ENCODE data around the gene TUBB2A. TPM values are rescaled to one million over a fixed set of nuclear protein-coding genes. Genes with fewer than 3 reads are reported as not detected.

Gene TUBB2A
- total RNA-seq, 4 donors from 2014 or later = 90.1 to 181 (median 146) TPM

DNA sequence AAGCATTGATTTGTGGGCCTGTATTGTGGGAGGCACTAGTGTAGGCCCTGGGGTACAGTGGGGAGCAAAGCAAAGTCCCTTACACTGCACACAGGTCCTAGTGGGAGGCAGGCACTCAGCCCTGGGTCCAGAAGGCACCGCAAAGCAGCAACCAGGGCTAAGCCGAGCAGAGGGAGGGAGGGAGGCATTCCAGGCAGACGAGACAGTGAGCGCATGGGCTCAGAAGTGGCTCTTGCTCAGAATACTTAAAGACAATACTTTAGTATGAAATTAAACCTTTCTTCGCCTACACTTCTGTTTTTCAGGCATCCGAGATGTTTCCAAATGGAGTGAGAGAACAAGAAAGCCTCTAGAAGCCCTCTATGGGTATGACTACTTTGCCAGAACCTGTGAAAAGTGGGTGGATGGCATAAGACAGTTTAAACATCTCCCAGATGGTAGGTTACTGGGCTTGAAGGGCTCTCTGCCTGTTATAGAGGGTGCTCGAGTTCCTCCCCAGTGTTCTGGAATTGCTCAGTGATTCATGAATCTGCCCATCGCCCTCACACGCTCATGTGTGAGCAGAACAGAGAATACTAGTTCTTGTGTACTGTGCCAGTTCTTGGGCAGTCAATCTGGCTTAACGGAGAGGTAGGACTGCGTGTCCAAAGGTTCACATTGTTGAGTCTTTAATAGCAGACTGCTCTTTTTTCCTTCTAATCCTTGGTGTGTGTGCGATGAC lies 20.1 kb downstream of the TUBB2A start:
- 92% methylated on average over 12 of the region's 12 CpGs for WGBS
- DNase-seq (ENCODE audit: extremely low spot score) = no peak
- Histone ChIP-seq H3K4me1 (peaks cover 4 to 11% (median 7%) of the 10 kb centered on the region in 4 donors), H3K36me3 (peaks cover 0 to 77% (median 56%) of the 10 kb centered on the region in 4 donors), H3K27ac (replicated peaks in 1 of 4) (no peak overlapping the region), H3K4me3 (no peak overlapping the region), H3K27me3 (no peaks in the 10 kb centered on the region), H3K9me3 (no peaks in the 10 kb centered on the region)
- intact Hi-C loops (cut with DNase I) = loop anchor here (10.0 kb wide), 1 partner anchor 598 kb away; no protein-coding TSS in a partner anchor
- TF ChIP-seq, protein P1, sequence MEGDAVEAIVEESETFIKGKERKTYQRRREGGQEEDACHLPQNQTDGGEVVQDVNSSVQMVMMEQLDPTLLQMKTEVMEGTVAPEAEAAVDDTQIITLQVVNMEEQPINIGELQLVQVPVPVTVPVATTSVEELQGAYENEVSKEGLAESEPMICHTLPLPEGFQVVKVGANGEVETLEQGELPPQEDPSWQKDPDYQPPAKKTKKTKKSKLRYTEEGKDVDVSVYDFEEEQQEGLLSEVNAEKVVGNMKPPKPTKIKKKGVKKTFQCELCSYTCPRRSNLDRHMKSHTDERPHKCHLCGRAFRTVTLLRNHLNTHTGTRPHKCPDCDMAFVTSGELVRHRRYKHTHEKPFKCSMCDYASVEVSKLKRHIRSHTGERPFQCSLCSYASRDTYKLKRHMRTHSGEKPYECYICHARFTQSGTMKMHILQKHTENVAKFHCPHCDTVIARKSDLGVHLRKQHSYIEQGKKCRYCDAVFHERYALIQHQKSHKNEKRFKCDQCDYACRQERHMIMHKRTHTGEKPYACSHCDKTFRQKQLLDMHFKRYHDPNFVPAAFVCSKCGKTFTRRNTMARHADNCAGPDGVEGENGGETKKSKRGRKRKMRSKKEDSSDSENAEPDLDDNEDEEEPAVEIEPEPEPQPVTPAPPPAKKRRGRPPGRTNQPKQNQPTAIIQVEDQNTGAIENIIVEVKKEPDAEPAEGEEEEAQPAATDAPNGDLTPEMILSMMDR (IDR thresholded peaks at IDR 0.05) = no peak
- TF ChIP-seq POLR2AphosphoS5 (IDR thresholded peaks at IDR 0.05) (no peak), EP300 (IDR thresholded peaks at IDR 0.05) (no peak), POLR2A (IDR thresholded peaks at IDR 0.05; ENCODE audit: low read depth) (no peak)

DNA sequence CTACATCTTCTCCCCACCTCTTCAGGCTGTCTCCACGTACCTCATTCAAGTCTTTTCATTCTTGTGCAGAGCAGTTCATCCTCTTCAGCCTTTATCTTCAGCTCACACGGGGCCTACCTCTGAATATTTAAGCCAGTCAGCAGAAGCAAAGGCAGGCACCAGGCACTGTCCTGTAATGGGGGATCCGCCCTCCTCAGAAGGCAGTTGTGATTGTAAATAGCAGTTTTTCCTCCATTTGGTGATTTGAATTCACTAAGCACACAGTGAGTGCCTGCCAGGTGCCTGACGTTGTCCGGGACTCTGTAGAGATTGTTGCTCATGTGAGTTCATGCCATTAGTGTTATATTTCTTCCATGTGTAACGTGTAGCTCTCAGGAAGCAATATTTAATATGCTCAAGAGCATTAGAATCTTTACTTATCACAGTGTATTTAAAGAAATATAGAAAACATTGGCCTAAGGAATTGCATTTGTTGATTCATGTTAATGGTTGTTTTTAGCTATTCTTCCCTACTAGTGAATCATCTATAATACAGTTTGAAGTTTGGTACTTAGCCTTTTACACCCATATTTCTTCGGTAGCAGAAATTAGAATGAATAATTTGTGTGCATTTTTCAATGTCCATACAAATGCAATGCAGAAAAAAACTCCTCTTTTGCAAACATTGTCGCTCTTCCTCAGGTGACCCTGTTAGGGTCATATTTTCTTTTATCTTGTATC lies 20.9 kb downstream of the TUBB2A start:
- DNase-seq (ENCODE audit: extremely low spot score) = no peak
- H3K27ac ChIP-seq (replicated peaks in 1 of 4) = no peak overlapping the region
- H3K36me3 ChIP-seq = peaks cover 0 to 77% (median 55%) of the 10 kb centered on the region in 4 donors
- TF ChIP-seq EP300 (IDR thresholded peaks at IDR 0.05) (no peak), POLR2AphosphoS5 (IDR thresholded peaks at IDR 0.05) (no peak), POLR2A (IDR thresholded peaks at IDR 0.05; ENCODE audit: low read depth) (no peak)
- TF ChIP-seq, protein P1 (IDR thresholded peaks at IDR 0.05) = no peak
- intact Hi-C loops (cut with DNase I) = loop anchor here (10.0 kb wide), 1 partner anchor 598 kb away; no protein-coding TSS in a partner anchor
- 90% methylated on average over 8 of the region's 8 CpGs for WGBS
- H3K9me3 ChIP-seq = no peaks in the 10 kb centered on the region
- H3K27me3 ChIP-seq = no peaks in the 10 kb centered on the region
- H3K4me1 ChIP-seq = peaks cover 4 to 11% (median 7%) of the 10 kb centered on the region in 4 donors
- no peak overlapping the region for H3K4me3 ChIP-seq

DNA sequence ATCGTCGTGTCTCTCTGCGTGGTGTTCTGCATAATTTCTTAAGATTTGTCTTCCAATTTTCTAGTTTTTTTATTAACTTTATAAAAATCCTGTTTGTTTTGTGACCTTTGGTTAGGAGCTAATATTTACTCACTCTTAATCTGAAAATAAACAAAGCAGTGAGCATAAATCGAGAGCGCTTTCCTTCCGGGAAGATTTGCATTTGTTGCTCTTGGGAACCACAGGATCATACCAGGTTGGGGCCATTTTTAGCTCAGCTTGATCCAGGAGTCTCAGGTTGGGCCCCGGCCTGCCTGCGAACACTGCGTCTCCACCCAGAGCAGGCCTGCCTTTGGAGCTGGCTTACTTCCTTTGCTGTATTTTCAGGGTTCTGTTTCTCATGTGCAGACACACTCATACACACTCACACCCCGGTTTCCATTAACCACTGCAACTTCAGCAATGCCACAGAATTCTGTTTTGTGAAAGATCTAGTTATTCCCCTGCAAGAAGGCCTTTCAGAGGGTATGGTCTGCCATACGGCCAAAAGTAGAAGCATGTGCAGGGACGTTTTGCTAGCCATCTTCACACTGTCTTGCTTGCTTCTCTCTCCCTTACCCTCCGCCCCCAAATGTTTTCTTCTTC lies 21.6 kb downstream of the TUBB2A start:
- no peaks in the 10 kb centered on the region for H3K9me3 ChIP-seq
- DNase-seq (ENCODE audit: extremely low spot score) = no peak
- peaks cover 0 to 77% (median 54%) of the 10 kb centered on the region in 4 donors for H3K36me3 ChIP-seq
- H3K4me3 ChIP-seq = no peak overlapping the region
- no peak for TF ChIP-seq EP300 (IDR thresholded peaks at IDR 0.05)
- no peak for TF ChIP-seq POLR2AphosphoS5 (IDR thresholded peaks at IDR 0.05)
- TF ChIP-seq, protein P1 (IDR thresholded peaks at IDR 0.05) = no peak
- no peak for TF ChIP-seq POLR2A (IDR thresholded peaks at IDR 0.05; ENCODE audit: low read depth)
- peaks cover 4 to 11% (median 7%) of the 10 kb centered on the region in 4 donors for H3K4me1 ChIP-seq
- WGBS = 93% methylated on average over 13 of the region's 13 CpGs
- H3K27ac ChIP-seq (replicated peaks in 1 of 4) = no peak overlapping the region
- H3K27me3 ChIP-seq = no peaks in the 10 kb centered on the region
- intact Hi-C loops (cut with DNase I) = loop anchor here (10.0 kb wide), 1 partner anchor 599 kb away; no protein-coding TSS in a partner anchor

GRCh38 chr6:3133515-3133914 lies 23.8 kb downstream of the TUBB2A start:
- DNase-seq (ENCODE audit: extremely low spot score) = no peak
- no peak for TF ChIP-seq POLR2A (IDR thresholded peaks at IDR 0.05; ENCODE audit: low read depth)
- no peak for TF ChIP-seq EP300 (IDR thresholded peaks at IDR 0.05)
- TF ChIP-seq POLR2AphosphoS5 (IDR thresholded peaks at IDR 0.05) = no peak
- TF ChIP-seq, protein P1 (IDR thresholded peaks at IDR 0.05) = no peak
- intact Hi-C loops (cut with DNase I) = loop anchor here (10.0 kb wide), 1 partner anchor 601 kb away; no protein-coding TSS in a partner anchor
- no peaks in the 10 kb centered on the region for H3K27me3 ChIP-seq
- H3K9me3 ChIP-seq = no peaks in the 10 kb centered on the region
- H3K4me3 ChIP-seq = no peak overlapping the region
- 90% methylated on average over 7 of the region's 9 CpGs for WGBS
- H3K4me1 ChIP-seq = peaks cover 0 to 1% (median 0%) of the 10 kb centered on the region in 4 donors
- peaks cover 0 to 80% (median 61%) of the 10 kb centered on the region in 4 donors for H3K36me3 ChIP-seq
- no peak overlapping the region for H3K27ac ChIP-seq (replicated peaks in 1 of 4)
